Esophagus squamous epithelium (tissue), 5 donors: ENCODE data around the gene LNPEP. TPM values are rescaled to one million over a fixed set of nuclear protein-coding genes. Genes with fewer than 3 reads are reported as not detected.

Experiments
- DNase-seq: peaks from one replicate; lab custom pipeline; 2025; lab: John Stamatoyannopoulos, UW
- H3K27ac ChIP-seq, 4 donors: fragments of 200-600 bp; sonication (generic); one replicate each; pipeline ENCODE4 v1.5.1; 2016 to 2019; ENCODE audit warnings: mild to moderate bottlenecking in 1 of 4
- H3K27me3 ChIP-seq, 4 donors: fragments of 200-600 bp; sonication (generic); 1 replicate in 3 of 4; 2 replicates in 1 of 4; pipeline versions ENCODE4 v1.5.1 to v1.6.0; 2017 to 2021; ENCODE audit warnings: antibody characterized with exemption in 1 of 4
- H3K36me3 ChIP-seq, 3 donors: fragments of 200-600 bp; sonication (generic); one replicate each; pipeline ENCODE4 v1.5.1; 2016 to 2019
- H3K4me1 ChIP-seq, 3 donors: fragments of 200-600 bp; sonication (generic); one replicate each; pipeline ENCODE4 v1.5.1; 2017 to 2019
- H3K4me3 ChIP-seq, 4 donors: fragments of 200-600 bp; sonication (generic); 1 replicate in 3 of 4; 2 replicates in 1 of 4; pipeline ENCODE4 v1.5.1; 2016 to 2019; ENCODE audit warnings: mild to moderate bottlenecking in 2 of 4, moderate library complexity in 1 of 4
- H3K9me3 ChIP-seq, 3 donors: fragments of 200-600 bp; sonication (generic); one replicate each; pipeline ENCODE4 v1.5.1; 2016 to 2019
- POLR2A ChIP-seq, 4 donors: fragments of 450-650 bp; IDR thresholded peaks; one replicate each; pipeline ENCODE4 v1.6.1; 2017; ENCODE audit warnings: antibody characterized with exemption in 4 of 4, mild to moderate bottlenecking in 4 of 4, moderate library complexity in 3 of 4
- WGBS, 2 donors: methylation state at CpG; one replicate each; pipeline ENCODE4 v1.1.5; 2018; 5-methylcytosine and 5-hydroxymethylcytosine counted together
- intact Hi-C: fragments of 100-400 bp; cut with DNase I; formaldehyde crosslinking; loops from one replicate; pipeline ENCODE4 v1.15.0; 2022
- total RNA-seq, 4 donors: library from RNA; depleted of rRNA; stranded (reverse); fragments of >200 nt; gene quantifications; one replicate each; pipeline ENCODE4 v1.1.0, GENCODE V29; 2016
- TF ChIP-seq, protein P1 (sequence below), 6 experiments: fragments of 450-650 bp in 4 of 6; fragments of 200-600 bp in 2 of 6; sonication (generic) in 2 of 6; IDR thresholded peaks; one replicate each; pipeline ENCODE4 v1.5.1; 2016 to 2019; ENCODE audit warnings: antibody characterized with exemption in 6 of 6, mild to moderate bottlenecking in 4 of 6, moderate library complexity in 4 of 6
- donor health status: DM: yes; HTN: yes; CAD: no.

LNPEP gene
- total RNA-seq, 4 donors from 2014 or later, result 32.0 to 48.1 (median 36.0) TPM

- Histone ChIP-seq H3K36me3 (peaks cover 0 to 62% (median 5%) of the 10 kb centered on the region in 3 donors), H3K9me3 (no peaks in the 10 kb centered on the region), H3K27me3 (no peaks in the 10 kb centered on the region), H3K27ac (no peak overlapping the region), H3K4me1 (peaks cover 0 to 17% (median 0%) of the 10 kb centered on the region in 3 donors), H3K4me3 (no peak overlapping the region)
- no peak for DNase-seq
- TF ChIP-seq, protein P1, sequence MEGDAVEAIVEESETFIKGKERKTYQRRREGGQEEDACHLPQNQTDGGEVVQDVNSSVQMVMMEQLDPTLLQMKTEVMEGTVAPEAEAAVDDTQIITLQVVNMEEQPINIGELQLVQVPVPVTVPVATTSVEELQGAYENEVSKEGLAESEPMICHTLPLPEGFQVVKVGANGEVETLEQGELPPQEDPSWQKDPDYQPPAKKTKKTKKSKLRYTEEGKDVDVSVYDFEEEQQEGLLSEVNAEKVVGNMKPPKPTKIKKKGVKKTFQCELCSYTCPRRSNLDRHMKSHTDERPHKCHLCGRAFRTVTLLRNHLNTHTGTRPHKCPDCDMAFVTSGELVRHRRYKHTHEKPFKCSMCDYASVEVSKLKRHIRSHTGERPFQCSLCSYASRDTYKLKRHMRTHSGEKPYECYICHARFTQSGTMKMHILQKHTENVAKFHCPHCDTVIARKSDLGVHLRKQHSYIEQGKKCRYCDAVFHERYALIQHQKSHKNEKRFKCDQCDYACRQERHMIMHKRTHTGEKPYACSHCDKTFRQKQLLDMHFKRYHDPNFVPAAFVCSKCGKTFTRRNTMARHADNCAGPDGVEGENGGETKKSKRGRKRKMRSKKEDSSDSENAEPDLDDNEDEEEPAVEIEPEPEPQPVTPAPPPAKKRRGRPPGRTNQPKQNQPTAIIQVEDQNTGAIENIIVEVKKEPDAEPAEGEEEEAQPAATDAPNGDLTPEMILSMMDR (IDR thresholded peaks at IDR 0.05), result no peak
- no peak for TF ChIP-seq POLR2A (IDR thresholded peaks at IDR 0.05)
- WGBS, 2 donors, result 93 to 100% methylated on average over 1 of the region's 1 CpG
- intact Hi-C loops, result no loop called here
These were observed 74.0 kb downstream of the LNPEP start for GRCh38 chr5:97009921-97010320.

GRCh38 chr5:97010606-97011005, 74.7 kb downstream of the LNPEP start:
- TF ChIP-seq POLR2A (IDR thresholded peaks at IDR 0.05), result no peak
- TF ChIP-seq, protein P1 (IDR thresholded peaks at IDR 0.05), result no peak
- intact Hi-C loops, result no loop called here
- WGBS, 2 donors, result 73 to 78% methylated on average over 3 of the region's 3 CpGs
- H3K36me3 ChIP-seq, result peaks cover 0 to 62% (median 5%) of the 10 kb centered on the region in 3 donors
- H3K4me3 ChIP-seq, result no peak overlapping the region
- H3K4me1 ChIP-seq, result peaks cover 0 to 17% (median 0%) of the 10 kb centered on the region in 3 donors
- H3K9me3 ChIP-seq, result no peaks in the 10 kb centered on the region
- H3K27ac ChIP-seq, result no peak overlapping the region
- DNase-seq, result no peak
- H3K27me3 ChIP-seq, result no peaks in the 10 kb centered on the region

- intact Hi-C loops, result no loop called here
- 94 to 96% methylated on average over 2 of the region's 2 CpGs for WGBS, 2 donors
These were observed 75.7 kb downstream of the LNPEP start for GRCh38 chr5:97011567-97011966.

DNA sequence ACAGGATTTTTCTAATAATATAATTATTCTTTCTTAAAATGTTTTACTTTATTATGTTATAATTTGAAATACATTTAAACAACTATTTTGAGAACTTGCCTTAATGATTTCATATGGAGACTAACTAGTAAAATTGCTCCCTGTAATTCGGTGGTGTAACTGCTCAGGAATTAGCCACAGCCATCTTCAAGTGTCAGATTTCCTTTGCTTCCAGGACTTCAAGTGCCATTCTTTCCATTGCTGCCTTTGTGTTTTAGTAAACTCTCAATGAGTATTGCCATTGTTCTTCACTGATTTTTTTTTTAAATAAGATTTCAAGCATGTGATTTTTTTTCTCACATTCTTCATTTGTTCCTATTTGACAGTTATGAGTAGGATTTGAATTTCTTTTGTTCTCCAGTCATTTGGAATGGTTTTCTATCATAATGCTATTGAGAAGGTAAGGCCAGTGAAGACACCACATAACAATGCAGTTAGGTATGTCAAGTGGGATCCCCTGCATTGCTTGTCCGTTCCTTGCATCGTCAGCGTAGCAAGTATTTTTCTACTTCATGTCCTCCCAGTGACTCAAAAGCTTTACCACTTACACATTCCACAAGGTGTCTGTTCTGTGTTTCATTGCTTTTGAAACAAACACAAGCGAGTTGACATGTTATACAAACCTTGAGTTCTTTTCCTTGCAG, 83.7 kb downstream of the LNPEP start:
- WGBS, 2 donors, result 91 to 92% methylated on average over 5 of the region's 5 CpGs
- Histone ChIP-seq H3K27ac (no peak overlapping the region), H3K36me3 (peaks cover 0 to 95% (median 6%) of the 10 kb centered on the region in 3 donors), H3K27me3 (no peaks in the 10 kb centered on the region), H3K9me3 (no peaks in the 10 kb centered on the region), H3K4me3 (no peak overlapping the region), H3K4me1 (no peaks in the 10 kb centered on the region)
- no peak for DNase-seq
- TF ChIP-seq, protein P1 (IDR thresholded peaks at IDR 0.05), result no peak
- no peak for TF ChIP-seq POLR2A (IDR thresholded peaks at IDR 0.05)
- intact Hi-C loops, result no loop called here

More at GRCh38 chr5:97011567-97011966, 75.7 kb downstream of the LNPEP start:
- H3K27me3 ChIP-seq, result no peaks in the 10 kb centered on the region
- no peak for TF ChIP-seq POLR2A (IDR thresholded peaks at IDR 0.05)
- TF ChIP-seq, protein P1 (IDR thresholded peaks at IDR 0.05), result no peak
- H3K27ac ChIP-seq, result no peak overlapping the region
- H3K9me3 ChIP-seq, result no peaks in the 10 kb centered on the region
- H3K36me3 ChIP-seq, result peaks cover 0 to 62% (median 5%) of the 10 kb centered on the region in 3 donors
- DNase-seq, result no peak
- H3K4me1 ChIP-seq, result peaks cover 0 to 11% (median 0%) of the 10 kb centered on the region in 3 donors
- H3K4me3 ChIP-seq, result no peak overlapping the region

GRCh38 chr5:97021416-97021815, 85.5 kb downstream of the LNPEP start:
- no peak for DNase-seq
- no peaks in the 10 kb centered on the region for H3K9me3 ChIP-seq
- no peak overlapping the region for H3K27ac ChIP-seq
- intact Hi-C loops, result no loop called here
- no peak for TF ChIP-seq POLR2A (IDR thresholded peaks at IDR 0.05)
- TF ChIP-seq, protein P1 (IDR thresholded peaks at IDR 0.05), result no peak
- H3K27me3 ChIP-seq, result no peaks in the 10 kb centered on the region
- no peaks in the 10 kb centered on the region for H3K4me1 ChIP-seq
- 82 to 100% methylated on average over 1 of the region's 1 CpG for WGBS, 2 donors
- no peak overlapping the region for H3K4me3 ChIP-seq
- H3K36me3 ChIP-seq, result peaks cover 5 to 95% (median 12%) of the 10 kb centered on the region in 3 donors
